HEK293 (cell line): ENCODE data around the gene RAMP3.

Experiments
- YY1 ChIP-seq: fragments of 450-650 bp; formaldehyde crosslinking; IDR thresholded peaks from 2 replicates; pipeline ENCODE4 v1.5.1; 2018; ENCODE audit warnings: missing biosample characterization, missing genetic modification characterization
- ZNF423 ChIP-seq: fragments of 450-650 bp; formaldehyde crosslinking; IDR thresholded peaks from 2 replicates; pipeline ENCODE4 v1.5.1; 2016; ENCODE audit warnings: missing biosample characterization, missing genetic modification characterization
- TF ChIP-seq, protein P1 (sequence below): fragments of 450-650 bp; formaldehyde crosslinking; IDR thresholded peaks from 2 replicates; pipeline ENCODE4 v1.5.1; 2016; ENCODE audit warnings: missing biosample characterization, missing genetic modification characterization

DNA sequence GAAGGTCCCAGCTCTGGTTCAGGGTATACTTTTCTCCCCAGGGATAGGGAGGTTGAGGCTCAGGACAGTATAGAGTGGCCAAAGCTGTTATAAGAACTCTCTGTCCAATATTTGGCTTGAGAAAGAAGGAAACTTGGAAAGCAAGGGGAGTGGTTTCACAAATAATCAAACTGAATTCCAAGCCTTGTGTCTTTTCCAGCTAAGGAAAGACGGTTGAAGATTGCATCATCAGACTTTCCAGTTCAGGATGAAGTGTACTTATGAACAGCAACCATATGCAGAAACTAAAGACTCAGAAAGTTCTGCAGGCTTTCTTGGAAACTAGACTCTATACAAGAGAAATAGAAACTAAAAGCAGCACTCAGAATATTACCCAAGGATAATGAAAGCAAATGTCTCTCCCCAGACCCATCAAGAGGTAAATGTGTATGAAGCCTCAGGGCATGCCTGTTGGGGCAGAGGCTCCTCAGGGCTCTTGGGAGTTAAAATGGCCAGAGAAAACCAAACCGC lies 46.4 kb downstream of the RAMP3 start:
- TF ChIP-seq, protein P1, sequence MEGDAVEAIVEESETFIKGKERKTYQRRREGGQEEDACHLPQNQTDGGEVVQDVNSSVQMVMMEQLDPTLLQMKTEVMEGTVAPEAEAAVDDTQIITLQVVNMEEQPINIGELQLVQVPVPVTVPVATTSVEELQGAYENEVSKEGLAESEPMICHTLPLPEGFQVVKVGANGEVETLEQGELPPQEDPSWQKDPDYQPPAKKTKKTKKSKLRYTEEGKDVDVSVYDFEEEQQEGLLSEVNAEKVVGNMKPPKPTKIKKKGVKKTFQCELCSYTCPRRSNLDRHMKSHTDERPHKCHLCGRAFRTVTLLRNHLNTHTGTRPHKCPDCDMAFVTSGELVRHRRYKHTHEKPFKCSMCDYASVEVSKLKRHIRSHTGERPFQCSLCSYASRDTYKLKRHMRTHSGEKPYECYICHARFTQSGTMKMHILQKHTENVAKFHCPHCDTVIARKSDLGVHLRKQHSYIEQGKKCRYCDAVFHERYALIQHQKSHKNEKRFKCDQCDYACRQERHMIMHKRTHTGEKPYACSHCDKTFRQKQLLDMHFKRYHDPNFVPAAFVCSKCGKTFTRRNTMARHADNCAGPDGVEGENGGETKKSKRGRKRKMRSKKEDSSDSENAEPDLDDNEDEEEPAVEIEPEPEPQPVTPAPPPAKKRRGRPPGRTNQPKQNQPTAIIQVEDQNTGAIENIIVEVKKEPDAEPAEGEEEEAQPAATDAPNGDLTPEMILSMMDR: no peak
- TF ChIP-seq ZNF423 (tag by site-specific recombination) (no peak), YY1 (tag by site-specific recombination) (no peak)
